ENCODE data around the gene NAA16. TPM values are rescaled to one million over a fixed set of nuclear protein-coding genes. Genes with fewer than 3 reads are reported as not detected.
A peak's percentile ranks its signal among the peaks of the same experiment; 100 is the strongest.

The NAA16 gene
- total RNA-seq, 1 donor from 2014 or later = 51.9 TPM

- H3K27ac Mint-ChIP-seq (ENCODE audit: unreplicated experiment) = no peak overlapping the region
- H3K27me3 Mint-ChIP-seq (ENCODE audit: low read depth) = no peaks in the 10 kb centered on the region
- no peak for TF ChIP-seq CTCF (conservative IDR thresholded peaks at IDR 0.05)
- H3K9me3 Mint-ChIP-seq = no peaks in the 10 kb centered on the region
- peaks cover 4% of the 10 kb centered on the region for H3K36me3 Mint-ChIP-seq (ENCODE audit: low read depth)
- DNase-seq (ENCODE audit: low read depth, low spot score) = no peak
- H3K4me3 Mint-ChIP-seq = peak overlapping the region; percentile 98
- peaks cover 35% of the 10 kb centered on the region for H3K4me1 Mint-ChIP-seq
These were observed 4.5 kb downstream of the NAA16 start for GRCh38 chr13:41315443-41316047.

- H3K4me3 Mint-ChIP-seq = peak overlapping the region; percentile 23
- no peaks in the 10 kb centered on the region for H3K27me3 Mint-ChIP-seq (ENCODE audit: low read depth)
- TF ChIP-seq CTCF (conservative IDR thresholded peaks at IDR 0.05) = no peak
- H3K36me3 Mint-ChIP-seq (ENCODE audit: low read depth) = peaks cover 11% of the 10 kb centered on the region
- H3K9me3 Mint-ChIP-seq = no peaks in the 10 kb centered on the region
- no peak overlapping the region for H3K27ac Mint-ChIP-seq (ENCODE audit: unreplicated experiment)
- DNase-seq (ENCODE audit: low read depth, low spot score) = no peak
- peaks cover 31% of the 10 kb centered on the region for H3K4me1 Mint-ChIP-seq
These were observed 6.2 kb downstream of the NAA16 start for GRCh38 chr13:41317243-41317642.

GRCh38 chr13:41325752-41326151, 14.7 kb downstream of the NAA16 start:
- Mint-ChIP-seq H3K27ac (ENCODE audit: unreplicated experiment) (no peak overlapping the region), H3K27me3 (ENCODE audit: low read depth) (no peaks in the 10 kb centered on the region), H3K4me1 (peaks cover 4% of the 10 kb centered on the region), H3K9me3 (no peaks in the 10 kb centered on the region), H3K36me3 (ENCODE audit: low read depth) (peaks cover 20% of the 10 kb centered on the region), H3K4me3 (no peak overlapping the region)
- TF ChIP-seq CTCF (conservative IDR thresholded peaks at IDR 0.05) = no peak
- DNase-seq (ENCODE audit: low read depth, low spot score) = no peak

DNA sequence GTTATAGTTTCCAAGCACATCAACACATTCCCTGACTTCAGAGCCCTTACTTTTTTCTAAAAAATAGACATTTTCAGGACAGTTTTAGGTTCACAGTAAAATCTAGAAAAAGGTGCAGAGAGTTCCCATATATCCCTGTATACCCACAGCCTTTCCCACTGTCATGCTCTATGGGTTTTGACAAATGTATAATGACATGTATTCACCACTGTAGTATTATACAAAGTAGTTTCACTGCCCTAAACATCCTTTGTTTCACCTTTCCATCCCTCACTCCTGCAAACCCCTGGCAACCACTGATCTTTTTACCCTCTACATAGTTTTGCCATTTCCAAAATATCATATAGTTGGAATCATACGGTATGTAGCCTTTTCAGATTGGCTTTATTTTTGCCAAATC, 15.6 kb downstream of the NAA16 start:
- DNase-seq (ENCODE audit: low read depth, low spot score) = no peak
- TF ChIP-seq CTCF (conservative IDR thresholded peaks at IDR 0.05) = no peak

DNA sequence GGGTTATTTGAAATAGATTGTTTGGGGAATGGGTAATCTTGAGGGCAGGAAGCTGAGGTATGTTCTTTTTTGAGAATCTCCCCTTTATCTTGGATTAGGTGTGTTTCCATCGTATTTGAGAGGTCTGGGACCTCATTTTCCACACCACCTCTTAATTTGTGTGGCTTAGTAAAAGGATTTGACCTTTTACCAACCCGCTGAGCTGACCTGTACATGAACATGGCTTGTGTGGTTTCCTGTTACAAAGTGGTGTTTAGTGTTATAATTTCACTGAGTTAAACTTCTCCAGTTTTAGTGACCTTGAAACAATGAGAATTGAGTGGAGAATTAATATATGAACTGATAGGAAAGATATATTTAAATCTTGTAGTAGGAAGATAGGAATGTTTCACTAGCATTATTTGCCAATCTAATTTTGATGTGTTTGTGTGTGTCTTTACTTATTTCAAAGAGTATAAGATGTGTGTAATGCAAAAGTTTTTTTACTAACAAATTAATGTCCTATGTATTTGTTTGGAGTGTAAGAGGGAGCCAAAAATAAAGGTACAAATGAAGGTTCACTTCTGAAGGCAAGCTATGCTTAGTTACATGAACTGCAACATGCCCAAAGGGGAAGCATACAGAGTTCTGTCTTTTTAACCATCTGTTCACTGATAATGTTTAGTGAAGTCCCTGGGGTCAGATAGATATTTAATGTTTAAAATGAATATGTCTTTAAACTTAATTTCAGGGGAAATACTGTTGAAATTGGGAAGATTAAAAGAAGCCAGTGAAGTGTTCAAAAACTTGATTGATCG, 17.1 kb downstream of the NAA16 start:
- Mint-ChIP-seq H3K9me3 (no peaks in the 10 kb centered on the region), H3K4me3 (no peak overlapping the region), H3K36me3 (ENCODE audit: low read depth) (peaks cover 10% of the 10 kb centered on the region), H3K4me1 (peaks cover 4% of the 10 kb centered on the region), H3K27me3 (ENCODE audit: low read depth) (no peaks in the 10 kb centered on the region), H3K27ac (ENCODE audit: unreplicated experiment) (no peak overlapping the region)
- no peak for TF ChIP-seq CTCF (conservative IDR thresholded peaks at IDR 0.05)
- no peak for DNase-seq (ENCODE audit: low read depth, low spot score)

More for the DNA sequence above, 15.6 kb downstream of the NAA16 start:
- no peaks in the 10 kb centered on the region for H3K27me3 Mint-ChIP-seq (ENCODE audit: low read depth)
- peaks cover 17% of the 10 kb centered on the region for H3K36me3 Mint-ChIP-seq (ENCODE audit: low read depth)
- no peaks in the 10 kb centered on the region for H3K9me3 Mint-ChIP-seq
- no peak overlapping the region for H3K4me3 Mint-ChIP-seq
- H3K27ac Mint-ChIP-seq (ENCODE audit: unreplicated experiment) = no peak overlapping the region
- peaks cover 4% of the 10 kb centered on the region for H3K4me1 Mint-ChIP-seq
